Omental fat pad (tissue), 4 donors: Measurements from ENCODE around the gene RELT. TPM values are rescaled to one million over a fixed set of nuclear protein-coding genes. Genes with fewer than 3 reads are reported as not detected.

Experiments
- ATAC-seq: fragments of 150-250 bp; one replicate; pipeline ENCODE4 v1.9.1; 2016; ENCODE audit warnings: mild to moderate bottlenecking, moderate library complexity; ENCODE audit not compliant: low FRiP score
- DNase-seq: peaks from one replicate; pipeline ENCODE4 v3.0.0-alpha.2; 2019; ENCODE audit warnings: low spot score
- total RNA-seq, 4 donors: library from RNA; depleted of rRNA; stranded (reverse); fragments of >200 nt; gene quantifications; one replicate each; pipeline ENCODE4 v1.1.0, GENCODE V29; 2016
- TF ChIP-seq, protein P1 (sequence below), 3 donors: fragments of 450-650 bp; IDR thresholded peaks; one replicate each; pipeline ENCODE4 v1.5.1; 2016 to 2017; ENCODE audit warnings: antibody characterized with exemption in 3 of 3, mild to moderate bottlenecking in 3 of 3, moderate library complexity in 2 of 3

RELT gene
- total RNA-seq, 4 donors from 2014 or later = 5.0 to 21.6 (median 9.0) TPM

DNA sequence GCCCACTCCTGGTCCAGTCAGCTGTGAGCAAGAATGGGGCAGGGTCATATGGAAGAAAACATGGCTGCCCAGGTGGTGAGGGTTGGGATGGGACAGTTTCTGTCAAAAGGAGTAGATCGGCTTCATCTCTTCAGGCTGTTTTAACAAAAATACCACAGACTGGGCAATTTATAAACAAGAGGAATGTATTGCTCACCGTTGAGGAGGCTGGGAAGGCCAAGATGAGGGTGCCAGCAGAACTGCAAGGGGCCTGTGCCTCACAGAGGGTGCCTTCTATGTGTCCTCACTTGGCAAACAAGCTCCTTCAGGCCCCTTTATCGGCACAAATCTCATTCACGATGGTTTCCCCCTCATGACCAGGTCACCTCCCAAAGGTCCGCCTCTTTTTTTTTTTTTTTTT, 18.1 kb upstream of the RELT start:
- TF ChIP-seq, protein P1, sequence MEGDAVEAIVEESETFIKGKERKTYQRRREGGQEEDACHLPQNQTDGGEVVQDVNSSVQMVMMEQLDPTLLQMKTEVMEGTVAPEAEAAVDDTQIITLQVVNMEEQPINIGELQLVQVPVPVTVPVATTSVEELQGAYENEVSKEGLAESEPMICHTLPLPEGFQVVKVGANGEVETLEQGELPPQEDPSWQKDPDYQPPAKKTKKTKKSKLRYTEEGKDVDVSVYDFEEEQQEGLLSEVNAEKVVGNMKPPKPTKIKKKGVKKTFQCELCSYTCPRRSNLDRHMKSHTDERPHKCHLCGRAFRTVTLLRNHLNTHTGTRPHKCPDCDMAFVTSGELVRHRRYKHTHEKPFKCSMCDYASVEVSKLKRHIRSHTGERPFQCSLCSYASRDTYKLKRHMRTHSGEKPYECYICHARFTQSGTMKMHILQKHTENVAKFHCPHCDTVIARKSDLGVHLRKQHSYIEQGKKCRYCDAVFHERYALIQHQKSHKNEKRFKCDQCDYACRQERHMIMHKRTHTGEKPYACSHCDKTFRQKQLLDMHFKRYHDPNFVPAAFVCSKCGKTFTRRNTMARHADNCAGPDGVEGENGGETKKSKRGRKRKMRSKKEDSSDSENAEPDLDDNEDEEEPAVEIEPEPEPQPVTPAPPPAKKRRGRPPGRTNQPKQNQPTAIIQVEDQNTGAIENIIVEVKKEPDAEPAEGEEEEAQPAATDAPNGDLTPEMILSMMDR (IDR thresholded peaks at IDR 0.05) = no peak
- ATAC-seq (no peak), DNase-seq (no peak)

GRCh38 chr11:73359341-73359740, 16.9 kb upstream of the RELT start:
- DNase-seq (no peak), ATAC-seq (no peak)

GRCh38 chr11:73359930-73360742, 16.1 kb upstream of the RELT start:
- ATAC-seq = no peak
- TF ChIP-seq, protein P1 (IDR thresholded peaks at IDR 0.05) = no peak
- DNase-seq = no peak

More at GRCh38 chr11:73359341-73359740, 16.9 kb upstream of the RELT start:
- TF ChIP-seq, protein P1 (IDR thresholded peaks at IDR 0.05) = no peak

GRCh38 chr11:73360743-73361369, 15.3 kb upstream of the RELT start:
- ATAC-seq (no peak), DNase-seq (no peak)
- TF ChIP-seq, protein P1 (IDR thresholded peaks at IDR 0.05) = no peak

GRCh38 chr11:73361953-73362776, 14.0 kb upstream of the RELT start:
- TF ChIP-seq, protein P1 (IDR thresholded peaks at IDR 0.05) = no peak
- ATAC-seq = no peak
- no peak for DNase-seq

GRCh38 chr11:73363147-73363546, 13.1 kb upstream of the RELT start:
- ATAC-seq = no peak
- TF ChIP-seq, protein P1 (IDR thresholded peaks at IDR 0.05) = no peak
- DNase-seq = no peak
